A673 (cell line): ENCODE results near the gene NTN3. TPM values are rescaled to one million over a fixed set of nuclear protein-coding genes. Genes with fewer than 3 reads are reported as not detected.

ENCODE experiments used
- BruUV-seq: library from RNA; stranded (reverse); fragments of 400-500 nt; replicated peaks from 2 replicates; lab custom pipeline; 2021; lab: Mats Ljungman, UMichigan
- CTCF ChIA-PET: fragments of 300-600 bp; sonication (Branson Sonifier 250); formaldehyde crosslinking; loops from one replicate; lab custom pipeline; 2022; ENCODE audit warnings: antibody characterized with exemption; lab: Charles Lee
- POLR2A ChIA-PET: fragments of 300-600 bp; sonication (Branson Sonifier 250); formaldehyde crosslinking; loops from one replicate; lab custom pipeline; 2022; ENCODE audit warnings: antibody characterized with exemption; ENCODE audit not compliant: low non-redundant PET; lab: Charles Lee
- DNase-seq: peaks from one replicate; pipeline ENCODE4 v3.0.0-alpha.2; 2015; ENCODE audit warnings: low spot score
- H3K27ac ChIP-seq: fragments of 200-600 bp; sonication (generic); 2 replicates; pipeline ENCODE4 v1.5.1; 2016; ENCODE audit warnings: mixed run types, low read depth, mild to moderate bottlenecking, mixed read lengths, antibody characterized with exemption, low read length; ENCODE audit not compliant: poor library complexity, severe bottlenecking
- H3K27me3 ChIP-seq: fragments of 200-600 bp; sonication (generic); replicated peaks from 2 replicates; pipeline ENCODE4 v1.6.1; 2017; ENCODE audit warnings: mixed run types, low read depth, mild to moderate bottlenecking, mixed read lengths, antibody characterized with exemption, low read length; ENCODE audit not compliant: insufficient read depth, poor library complexity
- H3K36me3 ChIP-seq: fragments of 200-600 bp; sonication (generic); 2 replicates; pipeline ENCODE4 v1.6.1; 2016; ENCODE audit warnings: mixed run types, mild to moderate bottlenecking, mixed read lengths, antibody characterized with exemption, low read length; ENCODE audit not compliant: insufficient read depth, poor library complexity, severe bottlenecking
- H3K4me1 ChIP-seq: fragments of 200-600 bp; sonication (generic); 2 replicates; pipeline ENCODE4 v1.6.1; 2017; ENCODE audit warnings: mixed run types, mild to moderate bottlenecking, mixed read lengths, antibody characterized with exemption, low read length; ENCODE audit not compliant: insufficient read depth, poor library complexity, severe bottlenecking
- H3K4me3 ChIP-seq: fragments of 200-600 bp; sonication (generic); 2 replicates; pipeline ENCODE4 v1.5.1; 2016; ENCODE audit warnings: low read depth, mixed run types, mild to moderate bottlenecking, mixed read lengths, low read length; ENCODE audit not compliant: poor library complexity, severe bottlenecking
- H3K9me3 ChIP-seq: fragments of 200-600 bp; sonication (generic); 2 replicates; pipeline ENCODE4 v1.6.1; 2016; ENCODE audit warnings: mixed run types, low read depth, mild to moderate bottlenecking, mixed read lengths, antibody characterized with exemption, low read length; ENCODE audit not compliant: poor library complexity, severe bottlenecking
- EZH2 ChIP-seq: fragments of 200-600 bp; sonication (generic); IDR thresholded peaks from 2 replicates; pipeline ENCODE4 v1.6.1; 2017; ENCODE audit warnings: borderline replicate concordance, low read depth, mild to moderate bottlenecking, mixed read lengths, antibody characterized with exemption, low read length; ENCODE audit not compliant: poor library complexity, severe bottlenecking
- intact Hi-C: fragments of 100-400 bp; cut with micrococcal nuclease; formaldehyde crosslinking; loops from one replicate; pipeline ENCODE4 v1.10.0; 2022; ENCODE audit not compliant: unreplicated experiment
- total RNA-seq: library from RNA; stranded (reverse); gene quantifications from 2 replicates; pipeline ENCODE4 v1.2.3, GENCODE V29; 2021
- TF ChIP-seq, protein P1 (sequence below): fragments of 300-800, 200-600 bp; sonication (generic); conservative IDR thresholded peaks from 2 replicates; pipeline ENCODE4 v1.5.1; 2017; ENCODE audit warnings: low read depth, mild to moderate bottlenecking, antibody characterized with exemption, low read length, moderate library complexity, mixed read lengths

NTN3 gene
- total RNA-seq, 1 experiment from 2014 or later, result 1.6 TPM

- intact Hi-C loops, result no loop called here
- no peak for TF ChIP-seq EZH2
- TF ChIP-seq, protein P1, sequence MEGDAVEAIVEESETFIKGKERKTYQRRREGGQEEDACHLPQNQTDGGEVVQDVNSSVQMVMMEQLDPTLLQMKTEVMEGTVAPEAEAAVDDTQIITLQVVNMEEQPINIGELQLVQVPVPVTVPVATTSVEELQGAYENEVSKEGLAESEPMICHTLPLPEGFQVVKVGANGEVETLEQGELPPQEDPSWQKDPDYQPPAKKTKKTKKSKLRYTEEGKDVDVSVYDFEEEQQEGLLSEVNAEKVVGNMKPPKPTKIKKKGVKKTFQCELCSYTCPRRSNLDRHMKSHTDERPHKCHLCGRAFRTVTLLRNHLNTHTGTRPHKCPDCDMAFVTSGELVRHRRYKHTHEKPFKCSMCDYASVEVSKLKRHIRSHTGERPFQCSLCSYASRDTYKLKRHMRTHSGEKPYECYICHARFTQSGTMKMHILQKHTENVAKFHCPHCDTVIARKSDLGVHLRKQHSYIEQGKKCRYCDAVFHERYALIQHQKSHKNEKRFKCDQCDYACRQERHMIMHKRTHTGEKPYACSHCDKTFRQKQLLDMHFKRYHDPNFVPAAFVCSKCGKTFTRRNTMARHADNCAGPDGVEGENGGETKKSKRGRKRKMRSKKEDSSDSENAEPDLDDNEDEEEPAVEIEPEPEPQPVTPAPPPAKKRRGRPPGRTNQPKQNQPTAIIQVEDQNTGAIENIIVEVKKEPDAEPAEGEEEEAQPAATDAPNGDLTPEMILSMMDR, result no peak
- POLR2A ChIA-PET, result interaction anchor here (0.6 kb wide), 1 partner anchor 105 kb away, joined by 3 read pairs; no protein-coding TSS in a partner anchor
- BruUV-seq, result no TSS peak
- no peaks in the 10 kb centered on the region for H3K36me3 ChIP-seq
- peaks cover 15% of the 10 kb centered on the region for H3K4me1 ChIP-seq
- H3K4me3 ChIP-seq, result no peak overlapping the region
- CTCF ChIA-PET, result interaction anchor here (1.0 kb wide), 1 partner anchor 11 kb away, joined by 6 read pairs; no protein-coding TSS in a partner anchor
- H3K9me3 ChIP-seq, result no peaks in the 10 kb centered on the region
- DNase-seq, result no peak
- H3K27ac ChIP-seq, result no peak overlapping the region
- no peaks in the 10 kb centered on the region for H3K27me3 ChIP-seq
Measured at GRCh38 chr16:2511996-2512734, 41.1 kb downstream of the NTN3 start.

- H3K36me3 ChIP-seq, result no peaks in the 10 kb centered on the region
- peaks cover 15% of the 10 kb centered on the region for H3K4me1 ChIP-seq
- no TSS peak for BruUV-seq
- H3K27ac ChIP-seq, result peak overlapping the region; percentile 100
- H3K27me3 ChIP-seq, result no peaks in the 10 kb centered on the region
- intact Hi-C loops, result no loop called here
- DNase-seq, result no peak
- peak overlapping the region; percentile 99 for H3K4me3 ChIP-seq
- no peaks in the 10 kb centered on the region for H3K9me3 ChIP-seq
- ChIA-PET POLR2A (interaction anchor here (0.5 to 0.6 kb wide), 2 partner anchors 38 to 106 kb away, joined by 3 read pairs; no protein-coding TSS in a partner anchor), CTCF (no interaction called here)
- no peak for TF ChIP-seq EZH2
- TF ChIP-seq, protein P1, result no peak
Measured at GRCh38 chr16:2512735-2513404, 41.8 kb downstream of the NTN3 start.

GRCh38 chr16:2513405-2514332 is 42.6 kb downstream of the NTN3 start, which contains the start of gene ATP6V0C:
TSS of gene ATP6V0C (plus strand) at chr16:2513952. CDS start at chr16:2514104, 152 bp downstream.
- H3K4me3 ChIP-seq, result peak within 1 kb of the TSS; percentile 99
- no peaks in the 10 kb centered on the region for H3K36me3 ChIP-seq
- intact Hi-C loops, result no loop called here
- H3K9me3 ChIP-seq, result no peaks in the 10 kb centered on the region
- ChIA-PET CTCF (interaction anchor here (0.5 kb wide), 1 partner anchor 45 kb away, joined by 7 read pairs; no protein-coding TSS in a partner anchor), POLR2A (interaction anchor here (0.5 kb wide), 1 partner anchor 39 kb away, joined by 3 read pairs; no protein-coding TSS in a partner anchor)
- TF ChIP-seq EZH2, result no peak
- TF ChIP-seq, protein P1, result no peak
- peak within 1 kb of the TSS; percentile 100 for H3K27ac ChIP-seq
- H3K27me3 ChIP-seq, result no peaks in the 10 kb centered on the region
- H3K4me1 ChIP-seq, result peaks cover 15% of the 10 kb centered on the region
- peak; percentile 91 for DNase-seq
- BruUV-seq, result no TSS peak
